ENCODE data around the gene NTRK2.

The NTRK2 gene

GRCh38 chr9:84949971-84950370 is 280.4 kb downstream of the NTRK2 start:
- no peak for DNase-seq

GRCh38 chr9:84950879-84951811 is 281.6 kb downstream of the NTRK2 start:
- DNase-seq = no peak

- DNase-seq = no peak
Observed at GRCh38 chr9:84953252-84953773, 283.8 kb downstream of the NTRK2 start.

DNA sequence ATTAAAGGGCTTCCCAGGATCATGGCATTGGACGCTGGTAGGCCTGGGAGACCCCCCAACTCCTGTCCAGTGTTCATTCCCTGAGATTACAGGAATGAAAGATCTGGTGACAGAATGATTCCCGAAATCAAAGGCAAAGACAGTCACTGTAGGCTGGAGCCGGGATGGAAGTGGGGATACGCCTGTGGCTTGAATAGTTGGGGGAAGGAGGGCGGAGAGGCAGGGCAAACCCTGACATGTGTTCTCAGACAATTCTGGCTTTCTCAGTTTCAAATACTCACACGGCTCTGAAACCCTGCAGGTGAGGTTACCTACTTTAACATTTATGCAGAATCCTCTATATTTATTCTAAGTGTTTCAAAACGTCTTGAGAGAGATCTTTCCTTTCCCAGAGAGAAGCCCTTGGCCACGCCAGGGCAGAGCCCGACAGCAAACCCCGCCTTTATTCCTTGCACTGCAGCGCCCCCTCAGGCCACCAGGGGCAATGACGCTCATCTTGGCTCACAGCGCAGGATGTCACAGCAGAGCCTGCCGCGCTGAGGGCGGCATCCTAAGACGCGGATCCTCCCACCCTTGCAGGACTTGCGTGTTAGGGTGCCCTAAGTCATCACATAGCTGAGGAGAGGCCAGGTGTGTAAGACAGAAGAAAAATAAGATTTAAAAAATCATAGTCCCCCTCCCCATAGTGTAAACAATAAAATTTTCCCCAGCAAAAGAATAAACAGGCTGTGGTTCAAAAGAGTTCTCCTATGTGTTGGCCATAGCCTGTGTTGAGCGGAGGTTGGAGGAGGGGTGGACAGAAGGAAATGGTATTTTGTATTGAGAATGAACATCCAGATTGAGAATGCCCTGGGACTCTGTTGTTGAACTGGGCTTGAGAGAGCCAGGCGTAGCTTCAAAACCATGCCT is 284.5 kb downstream of the NTRK2 start:
- peak; percentile 18 for DNase-seq

DNA sequence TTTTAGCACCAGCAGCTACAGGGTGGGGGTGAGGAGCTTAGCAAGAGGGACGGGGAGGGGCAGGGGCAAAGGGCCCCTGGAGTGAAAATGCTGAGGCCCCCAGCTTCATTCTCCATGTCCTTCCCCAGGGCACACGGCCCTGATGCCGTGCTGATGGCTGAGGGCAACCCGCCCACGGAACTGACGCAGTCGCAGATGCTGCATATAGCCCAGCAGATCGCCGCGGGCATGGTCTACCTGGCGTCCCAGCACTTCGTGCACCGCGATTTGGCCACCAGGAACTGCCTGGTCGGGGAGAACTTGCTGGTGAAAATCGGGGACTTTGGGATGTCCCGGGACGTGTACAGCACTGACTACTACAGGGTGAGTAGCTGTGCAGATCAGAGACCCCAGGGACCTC is 285.6 kb downstream of the NTRK2 start:
- no peak for DNase-seq

GRCh38 chr9:84955971-84956370 is 286.4 kb downstream of the NTRK2 start:
- no peak for DNase-seq

- no peak for DNase-seq
Observed at GRCh38 chr9:84959339-84959738, 289.8 kb downstream of the NTRK2 start.

- no peak for DNase-seq
Observed at GRCh38 chr9:84966876-84967830, 297.6 kb downstream of the NTRK2 start.

- no peak for DNase-seq
Observed at GRCh38 chr9:84969084-84969483, 299.6 kb downstream of the NTRK2 start.

DNA sequence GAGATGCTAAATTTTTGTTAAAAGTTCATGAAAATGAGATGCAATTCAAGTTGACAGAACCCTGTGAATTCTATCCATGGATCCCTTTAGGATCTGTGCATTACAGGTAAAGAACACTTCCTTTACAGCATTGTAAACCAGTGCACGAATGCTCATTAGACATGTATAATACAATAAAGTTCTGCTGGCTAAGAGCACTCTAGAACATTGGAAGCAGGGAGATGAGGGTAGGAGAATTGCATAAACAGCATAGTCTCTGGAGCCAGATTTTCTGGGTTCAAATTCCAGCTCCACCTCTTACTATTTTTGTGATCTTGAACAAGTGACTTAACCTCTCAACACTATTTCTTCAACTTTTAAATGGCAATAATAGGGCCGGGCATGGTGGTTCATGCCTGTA is 300.2 kb downstream of the NTRK2 start:
- DNase-seq = no peak

DNA sequence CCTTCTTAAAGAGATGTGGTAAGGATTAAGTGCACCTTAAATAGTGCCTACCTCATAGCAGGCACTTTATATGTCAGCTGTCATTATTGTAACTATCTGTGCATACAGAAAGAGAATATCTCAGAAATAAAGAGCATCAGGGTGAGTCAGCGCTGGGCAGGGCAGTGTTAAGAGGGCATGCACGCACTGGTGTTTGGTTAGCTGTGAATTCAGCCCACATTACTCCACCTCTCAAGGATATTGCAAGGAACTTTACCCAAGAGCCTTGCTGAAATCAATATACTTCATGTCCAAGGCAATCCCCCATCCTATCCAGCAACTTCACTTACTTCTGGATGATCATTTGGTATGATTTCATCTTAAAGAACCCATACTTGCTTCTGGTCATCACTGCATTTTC is 300.9 kb downstream of the NTRK2 start:
- no peak for DNase-seq

- DNase-seq = no peak
Observed at GRCh38 chr9:84971571-84971970, 302.0 kb downstream of the NTRK2 start.

GRCh38 chr9:84974258-84974657 is 304.7 kb downstream of the NTRK2 start:
- DNase-seq = no peak

GRCh38 chr9:84974855-84975254 is 305.3 kb downstream of the NTRK2 start:
- no peak for DNase-seq

DNA sequence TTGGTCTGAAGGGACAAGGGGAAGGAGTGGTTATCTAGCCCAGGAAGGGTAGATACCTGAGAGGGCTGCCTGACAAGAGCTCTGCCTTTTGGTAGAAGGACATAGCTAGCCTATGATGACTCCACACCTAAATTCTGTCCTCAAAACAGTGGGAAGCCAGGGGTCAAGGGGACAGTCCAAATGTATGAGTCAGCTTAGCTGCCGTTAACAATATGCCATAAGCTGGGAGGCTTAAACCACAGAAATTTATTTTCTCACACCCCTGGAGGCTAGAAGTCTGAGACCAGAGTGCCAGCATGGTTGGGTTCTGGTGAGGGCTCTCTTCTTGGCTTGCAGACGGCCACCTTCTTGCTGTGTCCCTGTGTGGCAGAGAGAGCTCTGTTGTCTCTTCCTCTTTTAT is 306.4 kb downstream of the NTRK2 start:
- DNase-seq = no peak

GRCh38 chr9:84978661-84979060 is 309.1 kb downstream of the NTRK2 start:
- no peak for DNase-seq

GRCh38 chr9:84983749-84984148 is 314.2 kb downstream of the NTRK2 start:
- DNase-seq = no peak

DNA sequence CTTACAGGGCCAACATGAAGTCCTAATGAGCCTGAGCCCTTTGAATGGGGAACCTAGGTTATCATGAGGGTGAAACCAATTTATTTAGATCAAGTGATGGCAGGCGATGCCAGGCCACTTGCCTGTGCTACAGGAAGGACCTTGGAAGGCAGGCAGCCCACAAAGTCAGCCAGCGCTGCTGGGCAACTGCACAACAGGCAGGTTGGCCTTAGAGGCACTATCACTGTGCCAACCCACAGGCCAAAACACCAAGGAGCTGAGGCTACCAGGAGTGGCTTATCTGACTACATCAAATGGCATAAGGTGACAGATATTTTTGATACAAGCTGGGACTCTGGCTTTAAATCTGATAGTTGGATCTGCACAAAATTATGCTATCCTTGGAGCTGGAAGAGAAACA is 319.1 kb downstream of the NTRK2 start:
- no peak for DNase-seq

GRCh38 chr9:84990416-84990815 is 320.9 kb downstream of the NTRK2 start:
- no peak for DNase-seq

- DNase-seq = no peak
Observed at GRCh38 chr9:84990850-84991513, 321.5 kb downstream of the NTRK2 start.

DNA sequence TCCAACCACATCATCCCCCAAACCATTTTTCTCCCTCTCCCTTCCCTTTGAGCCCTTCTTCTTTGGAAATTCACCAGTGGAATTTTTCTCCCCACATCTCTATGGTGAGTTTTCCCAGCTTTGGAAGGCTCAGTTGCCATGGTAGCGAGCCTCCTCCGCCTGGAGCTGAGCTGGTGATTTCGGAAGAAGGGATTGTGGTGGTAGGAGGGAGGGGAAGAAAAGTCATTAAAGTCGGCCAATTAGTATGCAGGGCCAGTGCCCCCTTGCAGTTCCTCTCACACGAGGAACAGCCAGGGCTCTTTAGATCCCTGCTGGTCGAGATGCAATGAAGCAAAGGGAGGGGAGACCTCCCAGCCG is 322.0 kb downstream of the NTRK2 start:
- no peak for DNase-seq

DNA sequence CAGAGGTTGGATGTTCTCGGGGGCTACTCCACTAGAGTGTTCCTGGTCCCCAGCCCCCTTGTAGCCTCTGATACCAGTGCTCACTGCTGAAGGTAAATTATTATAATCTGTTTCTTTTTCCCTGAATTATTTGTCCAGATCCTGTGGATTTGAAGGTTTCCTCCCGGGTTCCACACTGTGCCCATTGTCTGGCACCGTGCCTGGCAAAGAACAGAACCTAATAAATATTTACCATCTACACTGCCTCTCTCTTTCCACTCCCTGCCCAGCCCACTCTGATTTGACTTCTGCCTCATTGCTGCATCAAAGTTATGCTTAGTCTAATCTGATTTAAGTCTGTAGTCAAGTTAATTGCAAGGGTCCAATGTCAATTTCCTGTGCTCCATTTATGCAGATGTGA is 322.9 kb downstream of the NTRK2 start:
- DNase-seq = no peak

Data from inflammatory macrophage treated with lipopolysaccharide for 4 hours (primary cell).